Esophagus muscularis mucosa (tissue), 3 donors: ENCODE data around the gene ITSN2.

ENCODE experiments used
- POLR2A ChIP-seq: fragments of 450-650 bp; IDR thresholded peaks from one replicate; pipeline ENCODE4 v1.6.1; 2017; ENCODE audit warnings: antibody characterized with exemption, moderate library complexity, mild to moderate bottlenecking, low read depth
- TF ChIP-seq, protein P1 (sequence below), 3 experiments: fragments of 200-600 bp in 2 of 3; fragments of 450-650 bp in 1 of 3; sonication (generic) in 2 of 3; IDR thresholded peaks; one replicate each; pipeline ENCODE4 v1.5.1; 2017 to 2019; ENCODE audit warnings: antibody characterized with exemption in 3 of 3, mild to moderate bottlenecking in 2 of 3, moderate library complexity in 1 of 3

GRCh38 chr2:24225499-24226242, 134.7 kb downstream of the ITSN2 start:
- TF ChIP-seq POLR2A: no peak
- TF ChIP-seq, protein P1, sequence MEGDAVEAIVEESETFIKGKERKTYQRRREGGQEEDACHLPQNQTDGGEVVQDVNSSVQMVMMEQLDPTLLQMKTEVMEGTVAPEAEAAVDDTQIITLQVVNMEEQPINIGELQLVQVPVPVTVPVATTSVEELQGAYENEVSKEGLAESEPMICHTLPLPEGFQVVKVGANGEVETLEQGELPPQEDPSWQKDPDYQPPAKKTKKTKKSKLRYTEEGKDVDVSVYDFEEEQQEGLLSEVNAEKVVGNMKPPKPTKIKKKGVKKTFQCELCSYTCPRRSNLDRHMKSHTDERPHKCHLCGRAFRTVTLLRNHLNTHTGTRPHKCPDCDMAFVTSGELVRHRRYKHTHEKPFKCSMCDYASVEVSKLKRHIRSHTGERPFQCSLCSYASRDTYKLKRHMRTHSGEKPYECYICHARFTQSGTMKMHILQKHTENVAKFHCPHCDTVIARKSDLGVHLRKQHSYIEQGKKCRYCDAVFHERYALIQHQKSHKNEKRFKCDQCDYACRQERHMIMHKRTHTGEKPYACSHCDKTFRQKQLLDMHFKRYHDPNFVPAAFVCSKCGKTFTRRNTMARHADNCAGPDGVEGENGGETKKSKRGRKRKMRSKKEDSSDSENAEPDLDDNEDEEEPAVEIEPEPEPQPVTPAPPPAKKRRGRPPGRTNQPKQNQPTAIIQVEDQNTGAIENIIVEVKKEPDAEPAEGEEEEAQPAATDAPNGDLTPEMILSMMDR (IDR thresholded peaks at IDR 0.05): no peak
